ENCODE measurements around the gene ZNF521. TPM values are rescaled to one million over a fixed set of nuclear protein-coding genes. Genes with fewer than 3 reads are reported as not detected.

Gene ZNF521
- total RNA-seq, 2 experiments from 2014 or later = not detected

DNA sequence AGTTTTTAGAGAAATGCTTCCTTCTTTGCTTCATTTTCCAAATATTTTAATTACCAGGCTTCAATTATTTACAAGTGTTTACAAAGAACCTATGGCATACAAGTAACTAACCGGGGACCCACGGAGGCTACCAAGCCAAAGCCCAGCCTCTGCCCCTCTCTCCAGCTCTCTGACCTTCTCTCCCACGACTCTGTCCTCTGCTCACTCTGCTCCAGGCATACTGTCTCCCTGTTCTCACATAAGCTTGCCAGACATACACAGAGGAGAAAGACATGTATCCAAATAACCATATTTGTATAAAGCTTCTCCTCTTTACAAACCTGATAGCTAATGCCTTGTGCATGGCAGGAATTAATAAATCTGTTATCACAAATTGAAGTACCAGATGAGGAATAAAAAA, 141.3 kb downstream of the ZNF521 start:
- Mint-ChIP-seq H3K4me1 (no peaks in the 10 kb centered on the region), H3K27ac (no peak overlapping the region), H3K36me3 (no peaks in the 10 kb centered on the region), H3K9me3 (no peaks in the 10 kb centered on the region), H3K27me3 (peaks cover 10% of the 10 kb centered on the region), H3K4me3 (no peak overlapping the region)
- no peak for DNase-seq

DNA sequence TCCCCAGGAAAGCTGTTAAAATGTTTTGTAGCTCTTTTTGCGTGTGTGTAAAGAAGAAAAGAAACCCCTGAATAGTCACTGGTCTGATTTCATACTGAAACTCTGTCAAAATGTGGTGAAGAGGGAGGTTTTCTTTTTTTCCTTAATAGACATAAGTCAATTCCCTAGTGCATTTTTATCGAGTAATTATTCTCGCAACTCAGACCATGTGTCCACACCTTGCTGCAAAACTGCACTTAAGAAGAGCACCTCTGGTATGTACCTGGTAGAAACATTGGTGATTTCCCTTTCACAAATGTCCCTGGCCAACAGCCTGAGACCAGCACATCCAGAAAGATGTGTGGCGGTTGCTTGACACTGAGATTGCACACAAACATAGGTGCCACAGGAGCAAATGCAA, 159.9 kb downstream of the ZNF521 start:
- H3K36me3 Mint-ChIP-seq = no peaks in the 10 kb centered on the region
- H3K27me3 Mint-ChIP-seq = peaks cover 3% of the 10 kb centered on the region
- H3K4me3 Mint-ChIP-seq = no peak overlapping the region
- H3K9me3 Mint-ChIP-seq = no peaks in the 10 kb centered on the region
- no peaks in the 10 kb centered on the region for H3K4me1 Mint-ChIP-seq
- H3K27ac Mint-ChIP-seq = no peak overlapping the region
- DNase-seq = no peak

DNA sequence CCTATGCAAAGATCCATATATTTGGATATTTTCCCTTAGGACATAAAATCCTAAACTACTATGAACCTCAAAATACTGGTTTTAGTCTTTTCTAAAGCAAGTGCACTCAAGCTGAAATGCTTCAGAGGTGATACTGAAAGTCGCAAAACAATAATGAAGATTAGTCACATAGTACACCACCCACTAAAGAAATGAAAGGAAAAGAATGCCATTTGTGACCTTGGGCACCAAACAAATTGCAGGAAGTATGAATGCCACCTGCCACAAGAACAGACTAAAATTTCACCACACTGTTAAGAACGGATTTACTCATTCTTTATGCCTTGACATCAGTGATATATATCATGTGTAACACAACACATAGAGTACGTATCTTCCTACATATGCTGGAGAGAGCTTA, 161.5 kb downstream of the ZNF521 start:
- no peaks in the 10 kb centered on the region for H3K36me3 Mint-ChIP-seq
- no peaks in the 10 kb centered on the region for H3K9me3 Mint-ChIP-seq
- H3K4me1 Mint-ChIP-seq = no peaks in the 10 kb centered on the region
- DNase-seq = no peak
- H3K27ac Mint-ChIP-seq = no peak overlapping the region
- H3K27me3 Mint-ChIP-seq = peaks cover 3% of the 10 kb centered on the region
- H3K4me3 Mint-ChIP-seq = no peak overlapping the region

DNA sequence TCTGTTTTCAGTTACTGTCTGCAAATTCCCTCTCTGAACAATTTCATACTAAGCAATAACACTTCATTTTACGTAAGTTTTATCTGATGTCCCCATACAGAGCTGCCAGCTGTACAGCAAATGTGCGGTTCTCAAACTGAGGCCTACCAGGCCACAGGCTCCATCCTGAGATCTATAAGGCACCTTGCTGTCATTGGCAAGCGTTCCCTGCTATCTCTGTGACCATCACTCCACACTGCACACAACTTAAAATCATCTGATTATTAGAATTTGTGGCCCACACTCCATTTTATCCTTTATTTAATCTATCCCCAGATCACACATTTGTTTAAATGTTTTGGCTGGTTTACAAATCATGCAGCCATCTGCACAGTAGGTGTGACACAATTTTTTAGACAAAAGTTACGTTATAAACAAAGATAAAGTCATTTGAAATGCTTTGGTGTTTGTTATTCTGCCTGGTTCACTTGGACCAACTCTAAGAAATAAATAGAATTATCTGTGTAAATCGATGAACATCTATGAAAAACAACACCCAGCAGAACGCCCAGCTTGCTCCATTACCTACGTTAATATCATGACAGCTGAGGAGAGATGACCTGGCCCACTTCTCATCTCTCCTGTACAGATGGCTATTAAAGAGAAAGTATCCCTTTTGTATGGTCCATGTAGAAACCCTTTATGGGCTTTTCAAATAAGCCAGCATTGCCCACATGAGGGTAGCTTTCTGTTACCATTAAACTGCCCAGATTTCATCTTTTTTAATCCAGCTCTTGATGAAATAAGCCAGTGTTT, 162.4 kb downstream of the ZNF521 start:
- no peaks in the 10 kb centered on the region for H3K9me3 Mint-ChIP-seq
- no peak for DNase-seq
- H3K27ac Mint-ChIP-seq = no peak overlapping the region
- H3K36me3 Mint-ChIP-seq = no peaks in the 10 kb centered on the region
- H3K27me3 Mint-ChIP-seq = peaks cover under 1% of the 10 kb centered on the region
- no peak overlapping the region for H3K4me3 Mint-ChIP-seq
- H3K4me1 Mint-ChIP-seq = no peaks in the 10 kb centered on the region

DNA sequence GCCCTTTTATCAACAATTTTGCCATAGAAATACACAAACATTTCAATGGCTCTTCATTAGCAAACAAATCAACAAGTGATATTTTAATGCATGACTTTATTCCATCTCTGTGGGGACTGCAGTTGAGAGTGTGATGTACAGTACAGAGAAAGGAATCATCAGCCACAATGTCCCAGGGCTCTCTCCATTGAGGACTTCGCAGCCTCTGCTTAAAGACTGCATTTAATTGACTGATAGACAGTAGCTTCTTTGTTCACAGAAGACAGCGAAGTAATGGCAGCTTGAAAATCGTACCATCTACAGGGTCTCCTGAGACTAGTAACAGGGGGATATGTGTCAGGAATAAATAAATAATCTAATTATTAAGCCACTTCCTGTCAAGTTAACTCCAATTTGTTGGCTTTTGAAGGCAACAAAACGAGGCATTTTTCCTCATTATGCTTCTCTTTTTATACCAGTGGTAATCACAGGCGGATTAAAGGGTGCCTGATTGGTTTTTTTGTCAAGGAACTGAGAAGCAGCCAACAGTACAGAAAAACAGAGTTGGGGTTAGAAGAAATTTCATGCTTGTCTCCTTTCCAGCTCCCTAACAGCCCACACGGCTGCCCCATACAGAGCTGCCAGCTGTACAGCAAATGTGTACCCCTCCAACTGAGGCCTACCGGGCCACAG, 164.3 kb downstream of the ZNF521 start:
- Mint-ChIP-seq H3K27me3 (no peaks in the 10 kb centered on the region), H3K4me1 (no peaks in the 10 kb centered on the region), H3K4me3 (no peak overlapping the region), H3K36me3 (no peaks in the 10 kb centered on the region), H3K27ac (no peak overlapping the region), H3K9me3 (no peaks in the 10 kb centered on the region)
- DNase-seq = no peak

DNA sequence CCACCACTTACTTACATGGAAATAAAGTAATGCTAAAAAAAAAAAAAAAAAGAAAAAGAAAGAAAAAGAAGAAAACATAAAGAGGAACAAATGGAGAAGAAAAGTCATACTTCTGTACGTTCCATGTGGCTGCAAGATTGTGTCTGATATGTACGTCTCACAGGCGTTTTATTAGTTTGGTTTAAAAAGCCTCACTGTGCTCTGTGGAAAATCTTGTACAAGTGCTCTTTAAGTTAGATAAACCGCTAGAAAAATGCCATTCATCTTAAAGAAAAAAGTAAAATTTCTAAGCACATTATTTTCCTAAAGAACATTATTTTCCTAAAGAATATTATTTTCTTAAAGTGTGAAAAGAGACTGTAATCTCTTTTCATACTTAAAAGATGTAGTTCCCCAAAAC, 165.1 kb downstream of the ZNF521 start:
- Mint-ChIP-seq H3K27me3 (no peaks in the 10 kb centered on the region), H3K9me3 (no peaks in the 10 kb centered on the region), H3K4me1 (no peaks in the 10 kb centered on the region), H3K4me3 (no peak overlapping the region), H3K27ac (no peak overlapping the region), H3K36me3 (no peaks in the 10 kb centered on the region)
- DNase-seq = no peak

DNA sequence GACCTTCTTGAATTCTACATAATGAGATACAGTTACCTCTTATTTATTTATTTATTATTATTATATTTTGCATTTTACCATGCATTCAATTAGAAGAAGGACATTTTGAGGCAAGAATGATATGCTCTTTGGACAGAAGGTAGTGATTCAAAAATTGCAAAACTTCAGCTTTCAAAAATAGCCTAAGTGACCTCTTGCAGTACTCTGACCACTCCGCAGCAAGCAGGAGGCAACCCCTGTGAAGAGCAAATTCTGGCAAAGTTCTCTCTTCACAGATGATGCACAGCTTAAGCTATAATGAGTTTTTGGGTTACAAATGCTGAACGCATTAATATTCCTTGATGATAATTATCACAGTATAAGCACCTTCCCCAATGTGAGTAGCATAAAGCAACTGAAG, 170.0 kb downstream of the ZNF521 start:
- no peaks in the 10 kb centered on the region for H3K9me3 Mint-ChIP-seq
- no peaks in the 10 kb centered on the region for H3K36me3 Mint-ChIP-seq
- H3K4me3 Mint-ChIP-seq = no peak overlapping the region
- H3K27ac Mint-ChIP-seq = no peak overlapping the region
- DNase-seq = no peak
- H3K4me1 Mint-ChIP-seq = no peaks in the 10 kb centered on the region
- peaks cover 5% of the 10 kb centered on the region for H3K27me3 Mint-ChIP-seq

DNA sequence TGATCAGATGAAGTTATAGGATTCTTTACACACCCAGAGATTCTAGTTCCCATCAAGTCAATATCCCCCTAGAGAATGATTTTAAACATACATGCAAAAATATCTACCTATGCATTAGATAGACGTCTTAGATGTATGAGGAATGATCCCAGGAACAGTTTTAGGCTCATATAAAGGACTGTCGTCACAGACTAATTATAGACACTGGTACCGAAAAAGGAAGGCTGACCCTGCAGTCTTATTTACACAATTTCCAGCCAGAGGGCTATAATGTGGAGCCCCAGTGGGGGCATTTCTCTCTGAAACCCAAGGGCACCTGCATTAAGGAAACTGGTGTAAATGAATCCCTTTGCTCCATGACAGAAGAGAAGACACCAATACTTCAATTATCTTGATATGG, 170.4 kb downstream of the ZNF521 start:
- H3K36me3 Mint-ChIP-seq = no peaks in the 10 kb centered on the region
- no peak overlapping the region for H3K27ac Mint-ChIP-seq
- no peaks in the 10 kb centered on the region for H3K9me3 Mint-ChIP-seq
- H3K4me1 Mint-ChIP-seq = no peaks in the 10 kb centered on the region
- H3K4me3 Mint-ChIP-seq = no peak overlapping the region
- peaks cover 5% of the 10 kb centered on the region for H3K27me3 Mint-ChIP-seq
- DNase-seq = no peak

DNA sequence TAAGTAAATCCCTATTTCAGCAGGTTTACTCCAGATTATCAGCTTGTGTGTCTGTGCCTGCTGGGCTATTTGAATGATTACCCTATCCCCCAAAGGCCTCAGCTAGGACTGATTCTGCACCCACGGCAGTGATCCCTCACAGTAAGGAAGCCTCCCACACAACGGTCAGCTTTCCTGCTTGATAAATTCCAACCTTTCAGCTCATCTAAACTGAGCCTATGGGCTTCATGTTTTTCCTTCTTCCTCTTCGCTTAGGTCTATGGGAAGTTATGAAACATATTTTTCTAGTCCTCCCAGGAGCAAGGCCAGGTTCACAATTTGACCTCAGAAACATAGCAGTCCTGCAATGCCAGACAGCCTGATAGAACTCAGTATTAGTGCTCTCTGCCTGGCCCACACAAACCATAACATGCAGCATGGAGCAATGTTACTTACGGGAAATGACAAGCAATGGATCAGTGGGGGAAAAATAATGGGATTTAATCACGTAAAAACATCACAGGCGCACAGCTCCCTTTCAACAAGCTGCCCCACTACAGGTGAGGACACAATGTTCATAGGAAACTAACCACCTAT, 170.9 kb downstream of the ZNF521 start:
- peaks cover 5% of the 10 kb centered on the region for H3K27me3 Mint-ChIP-seq
- H3K9me3 Mint-ChIP-seq = no peaks in the 10 kb centered on the region
- no peak for DNase-seq
- no peak overlapping the region for H3K4me3 Mint-ChIP-seq
- no peaks in the 10 kb centered on the region for H3K36me3 Mint-ChIP-seq
- no peak overlapping the region for H3K27ac Mint-ChIP-seq
- H3K4me1 Mint-ChIP-seq = no peaks in the 10 kb centered on the region

DNA sequence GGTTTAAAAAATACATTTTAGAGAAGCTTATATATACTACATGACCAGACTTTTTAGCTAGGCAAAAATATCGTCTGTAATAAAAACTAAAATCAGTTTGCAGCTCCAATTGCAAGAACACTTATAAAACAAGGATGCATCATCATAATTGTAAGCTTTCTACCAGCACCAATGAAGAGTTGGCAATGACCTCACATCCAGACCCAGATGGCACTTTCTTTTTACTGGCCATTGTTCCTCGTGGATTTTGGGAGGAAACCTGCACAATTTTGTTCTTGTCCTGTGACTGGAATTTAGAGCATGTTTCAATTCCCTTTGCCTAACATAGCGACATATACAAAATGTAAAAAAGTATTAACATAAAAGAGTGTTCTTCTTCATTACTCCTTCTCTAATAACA, 174.3 kb downstream of the ZNF521 start:
- H3K27ac Mint-ChIP-seq = no peak overlapping the region
- no peak overlapping the region for H3K4me3 Mint-ChIP-seq
- H3K4me1 Mint-ChIP-seq = no peaks in the 10 kb centered on the region
- no peaks in the 10 kb centered on the region for H3K36me3 Mint-ChIP-seq
- H3K9me3 Mint-ChIP-seq = no peaks in the 10 kb centered on the region
- DNase-seq = no peak
- peaks cover 5% of the 10 kb centered on the region for H3K27me3 Mint-ChIP-seq

DNA sequence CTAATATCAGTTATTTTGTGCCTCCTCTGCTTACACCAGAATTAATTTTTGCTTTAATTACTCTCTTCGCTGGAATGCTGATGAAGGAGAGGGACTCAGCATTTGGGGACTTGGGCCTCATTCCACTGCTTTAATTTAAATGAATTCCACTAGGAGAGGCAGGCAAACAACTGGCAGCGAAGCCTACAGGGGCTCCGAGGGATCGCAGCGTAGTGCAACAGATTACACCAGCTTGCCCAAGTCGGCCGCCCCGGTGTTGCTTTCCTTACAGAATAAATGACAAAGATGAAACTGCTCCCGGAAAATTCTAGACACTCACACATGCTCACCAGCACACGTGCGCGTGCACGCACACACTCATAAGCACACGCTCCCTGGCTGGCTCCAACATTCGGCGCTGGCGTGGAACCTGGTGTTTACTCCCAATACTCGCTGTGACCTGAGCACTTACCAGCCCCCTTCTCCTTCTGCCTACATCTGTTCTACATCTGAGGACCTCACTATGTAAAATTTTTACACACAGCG, 175.4 kb downstream of the ZNF521 start:
- Mint-ChIP-seq H3K27ac (no peak overlapping the region), H3K27me3 (peaks cover 5% of the 10 kb centered on the region), H3K4me3 (no peak overlapping the region), H3K36me3 (no peaks in the 10 kb centered on the region), H3K9me3 (no peaks in the 10 kb centered on the region), H3K4me1 (no peaks in the 10 kb centered on the region)
- no peak for DNase-seq

DNA sequence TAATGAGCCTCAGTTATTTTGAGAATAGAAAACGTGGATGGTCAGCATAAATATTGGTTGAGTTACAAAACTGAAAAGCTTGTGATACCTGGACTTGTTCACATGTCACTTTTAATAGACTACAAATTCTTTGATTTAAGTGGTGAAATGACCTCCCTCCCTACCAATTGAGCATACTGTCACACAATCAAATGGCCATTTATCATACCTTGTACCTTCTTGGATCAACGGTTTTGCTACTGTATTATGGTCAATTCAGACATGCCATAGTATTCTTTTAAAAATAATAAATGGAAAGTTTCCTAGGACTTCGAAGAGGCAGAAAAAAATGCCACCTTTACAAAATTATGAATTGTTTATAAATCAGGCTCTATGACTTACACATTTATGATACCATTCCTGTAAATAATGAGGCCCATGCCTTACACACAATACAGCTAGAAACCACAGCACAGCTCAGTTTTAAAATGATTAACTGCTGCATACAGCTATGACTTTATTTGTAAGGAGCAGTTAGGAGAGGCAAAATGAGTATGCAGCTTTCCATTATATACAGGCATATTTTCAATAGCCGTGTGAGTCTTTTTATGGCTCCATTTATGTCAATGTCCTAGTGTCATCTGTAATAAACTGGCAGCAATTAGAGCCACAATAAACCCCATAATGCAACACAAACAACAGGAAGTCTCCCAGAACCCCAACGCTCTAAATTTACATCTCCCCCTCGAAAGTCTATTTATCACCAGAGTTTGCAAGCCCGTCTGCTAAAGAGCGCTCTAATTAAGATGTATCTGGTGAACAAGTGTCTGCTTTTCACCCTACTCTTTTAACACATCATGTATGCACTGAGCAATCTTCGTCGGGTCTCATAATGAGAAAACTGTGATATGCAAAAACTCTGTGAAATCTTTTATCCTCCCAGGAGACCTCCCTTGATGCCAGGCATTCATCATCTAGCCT, 176.1 kb downstream of the ZNF521 start:
- no peak for DNase-seq
- Mint-ChIP-seq H3K4me1 (no peaks in the 10 kb centered on the region), H3K27me3 (peaks cover 5% of the 10 kb centered on the region), H3K4me3 (no peak overlapping the region), H3K9me3 (no peaks in the 10 kb centered on the region), H3K27ac (no peak overlapping the region), H3K36me3 (no peaks in the 10 kb centered on the region)

DNA sequence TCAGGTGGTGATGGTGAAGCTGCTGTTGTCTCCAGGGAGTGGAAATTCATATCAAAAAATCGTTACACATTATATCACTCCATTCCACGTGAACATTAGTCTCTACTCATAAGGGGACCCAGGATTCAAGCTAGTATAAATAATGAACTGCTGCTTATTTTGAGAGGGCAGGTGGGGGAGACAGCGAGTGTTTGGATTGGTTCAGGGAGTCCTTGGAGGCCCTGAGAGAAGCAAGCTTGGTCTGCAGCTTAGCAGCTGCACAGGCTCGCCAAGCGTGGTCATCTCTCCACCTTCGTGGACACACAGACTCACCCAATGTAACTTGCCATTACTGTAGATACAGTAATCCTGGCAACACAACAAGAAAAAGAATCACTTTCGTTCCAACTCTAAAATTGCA, 177.6 kb downstream of the ZNF521 start:
- Mint-ChIP-seq H3K4me1 (no peaks in the 10 kb centered on the region), H3K36me3 (no peaks in the 10 kb centered on the region), H3K27me3 (peaks cover under 1% of the 10 kb centered on the region), H3K9me3 (no peaks in the 10 kb centered on the region), H3K4me3 (no peak overlapping the region), H3K27ac (no peak overlapping the region)
- DNase-seq = no peak

DNA sequence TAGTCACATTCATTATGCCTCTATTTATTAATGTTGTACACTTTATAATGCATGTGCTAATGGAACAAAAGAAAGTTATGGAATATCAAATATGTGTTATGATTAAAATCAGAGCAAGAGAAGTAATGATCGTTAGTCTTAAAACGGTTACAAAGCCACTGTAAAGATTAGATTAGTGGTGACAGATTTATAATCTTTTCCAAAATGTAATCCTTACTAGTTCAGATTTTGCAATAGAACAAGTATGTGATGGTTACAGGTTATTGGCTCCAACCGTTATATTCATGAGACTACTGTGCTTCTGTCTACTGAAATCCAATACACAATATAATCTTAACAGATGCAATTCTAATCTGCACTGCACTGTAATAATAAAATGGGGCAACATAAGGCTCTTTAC, 180.6 kb downstream of the ZNF521 start:
- Mint-ChIP-seq H3K9me3 (no peaks in the 10 kb centered on the region), H3K27ac (no peak overlapping the region), H3K27me3 (no peaks in the 10 kb centered on the region), H3K36me3 (no peaks in the 10 kb centered on the region), H3K4me1 (no peaks in the 10 kb centered on the region), H3K4me3 (no peak overlapping the region)
- DNase-seq = no peak

DNA sequence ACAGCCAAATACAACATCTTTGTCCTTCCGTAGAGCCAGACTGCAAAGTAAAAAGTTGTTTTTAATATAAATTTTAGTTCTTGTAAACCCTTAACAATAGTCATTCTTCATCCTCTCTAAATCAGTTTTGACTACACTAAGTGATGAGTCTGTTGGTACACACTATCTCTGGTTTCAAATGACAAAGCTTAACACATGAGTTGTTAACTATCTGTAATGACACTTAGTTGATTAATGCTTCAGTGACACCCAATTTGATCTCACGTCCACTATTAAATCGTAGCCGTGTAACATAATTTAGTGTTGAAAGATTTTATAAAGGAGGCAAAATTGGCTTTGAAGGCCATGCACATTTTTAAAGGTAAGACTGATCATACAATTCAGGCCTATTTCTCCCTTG, 181.6 kb downstream of the ZNF521 start:
- Mint-ChIP-seq H3K9me3 (no peaks in the 10 kb centered on the region), H3K27me3 (no peaks in the 10 kb centered on the region), H3K27ac (no peak overlapping the region), H3K36me3 (no peaks in the 10 kb centered on the region), H3K4me3 (no peak overlapping the region), H3K4me1 (peaks cover 2% of the 10 kb centered on the region)
- DNase-seq = no peak
